Endothelial cell of hepatic sinusoid (primary cell): Measurements from ENCODE around the gene COL12A1.

Experiments used
- in situ Hi-C: cut with HindIII; loops from 2 replicates; pipeline ENCODE4 v1.10.0; 2017; ENCODE audit warnings: low sequenced_read_pairs

The COL12A1 gene

DNA sequence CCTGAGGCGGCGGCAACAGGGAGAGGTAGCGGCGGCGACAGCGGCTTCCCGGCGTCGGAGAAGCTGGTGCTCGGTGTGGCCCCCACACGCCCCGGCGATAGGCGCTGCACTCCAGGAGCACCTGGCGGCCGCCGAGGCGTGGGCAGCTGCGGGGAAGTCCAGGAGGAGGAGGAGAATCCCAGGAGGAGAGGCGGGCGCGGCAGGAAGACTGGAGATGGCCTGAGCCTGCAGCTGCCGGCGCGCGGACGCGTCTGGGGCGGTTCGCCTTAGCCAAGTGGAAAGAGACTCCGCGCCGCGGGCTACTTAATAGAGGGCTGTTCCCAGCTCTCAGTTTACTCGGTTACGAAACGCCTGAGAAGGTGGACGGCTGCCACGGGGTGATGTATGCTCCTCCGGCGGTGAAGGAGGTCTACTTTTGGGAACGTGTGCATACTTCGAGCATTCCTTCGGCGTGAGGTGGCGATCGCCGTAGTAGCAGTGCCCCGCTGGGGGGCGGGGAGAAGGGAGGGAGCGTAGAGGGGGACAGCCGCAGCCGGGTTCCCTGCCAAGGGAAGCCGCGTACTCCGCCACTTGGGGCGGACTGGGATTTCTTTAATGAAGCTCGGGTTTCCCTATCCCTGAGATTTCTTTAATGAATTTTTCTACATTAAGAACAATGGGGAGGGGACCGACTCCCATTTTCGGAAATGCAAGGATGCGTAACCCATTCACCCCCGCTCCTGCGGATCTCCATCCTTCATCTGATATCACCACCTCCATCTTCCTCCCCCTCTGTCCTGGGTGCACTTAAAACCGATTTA is at the start of gene COL12A1:
Gene COL12A1 (minus strand): TSS at position 278 of the 800 bp plus-strand sequence. CDS start 3,261 bp downstream, outside the sequence.
- in situ Hi-C loops = loop anchor here (25.0 kb wide), 2 partner anchors 1244 to 1419 kb away; no protein-coding TSS in a partner anchor

DNA sequence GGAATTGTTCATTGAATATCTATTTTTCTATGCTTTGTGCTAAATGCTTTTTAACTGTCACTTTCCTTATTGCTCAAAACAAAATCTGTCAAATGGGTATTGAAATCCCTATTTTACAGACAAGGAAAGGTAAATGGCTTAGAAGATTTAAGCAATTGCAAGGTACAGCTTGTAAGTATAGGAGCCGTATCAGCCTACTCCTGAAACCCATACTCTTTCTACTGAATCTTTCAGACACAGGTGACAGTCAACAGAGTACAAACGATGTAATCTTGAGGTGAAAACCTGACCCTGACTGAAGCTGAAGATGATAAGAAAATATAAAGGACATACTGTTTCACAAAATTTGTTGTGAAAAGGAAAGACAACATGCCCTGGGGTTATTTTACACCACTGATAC is 44.7 kb upstream of the COL12A1 start:
- in situ Hi-C loops = no loop called here

DNA sequence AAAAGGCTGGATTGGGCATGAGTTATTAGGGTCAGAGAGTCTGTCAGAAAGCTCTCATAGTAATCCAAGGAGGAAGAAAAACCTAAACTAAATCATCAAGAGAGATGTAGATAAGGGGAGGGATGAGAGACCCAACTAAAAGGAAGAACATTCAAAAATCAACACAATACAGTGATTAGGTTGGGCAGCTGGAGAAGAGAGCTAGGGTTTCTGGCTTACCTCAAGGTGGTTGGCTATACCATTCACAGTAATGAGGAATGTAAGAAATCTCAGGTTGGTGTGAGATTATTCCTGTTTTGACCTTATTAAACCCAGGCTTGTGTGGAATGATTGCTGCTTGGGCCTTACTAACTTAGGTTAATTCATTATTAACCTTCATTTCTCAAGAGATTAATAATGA is 44.0 kb upstream of the COL12A1 start:
- in situ Hi-C loops = no loop called here

DNA sequence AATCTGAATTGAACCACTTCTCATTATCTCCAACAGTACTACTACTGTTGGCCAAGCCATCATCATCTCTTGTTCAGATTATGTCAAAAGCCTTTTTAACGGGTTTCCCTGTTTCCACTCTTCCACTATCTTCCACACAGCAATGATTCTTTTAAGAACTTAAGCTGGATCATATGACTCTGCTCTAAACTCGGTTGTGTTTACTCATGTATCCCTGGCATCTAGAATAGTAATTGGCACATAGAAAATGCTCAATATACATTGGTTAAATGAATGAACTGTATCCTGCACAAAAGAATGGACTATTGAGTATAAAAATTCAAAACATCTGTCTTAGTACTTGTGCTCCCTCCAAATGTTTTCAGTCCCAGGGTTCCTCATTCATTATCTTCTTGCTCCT is 40.5 kb upstream of the COL12A1 start:
- in situ Hi-C loops = no loop called here

DNA sequence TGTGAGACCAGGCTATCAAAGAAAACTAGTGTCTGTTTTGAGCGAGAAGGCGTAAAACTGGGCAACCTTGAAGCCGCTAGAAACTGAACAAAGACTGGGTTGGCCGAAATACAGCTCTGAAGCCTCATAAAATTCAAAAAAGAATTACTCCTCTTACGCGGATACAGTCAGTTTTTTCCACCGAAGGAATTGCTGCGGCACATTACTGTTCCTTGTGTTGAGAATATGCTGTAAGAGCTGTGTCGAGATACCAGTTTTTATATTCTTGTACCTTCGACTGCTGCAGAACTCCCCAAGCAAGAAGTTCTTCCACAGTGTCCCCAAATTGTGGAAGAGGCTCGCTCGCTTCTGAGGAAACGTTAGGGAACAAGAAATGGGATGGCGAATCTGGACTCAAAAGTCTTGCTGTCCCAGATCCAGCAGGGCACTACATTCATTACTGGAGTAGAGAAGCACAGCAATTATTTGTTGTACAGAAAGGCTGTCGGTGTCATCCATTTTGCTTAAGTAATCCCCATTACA is 38.3 kb upstream of the COL12A1 start:
- in situ Hi-C loops = no loop called here

DNA sequence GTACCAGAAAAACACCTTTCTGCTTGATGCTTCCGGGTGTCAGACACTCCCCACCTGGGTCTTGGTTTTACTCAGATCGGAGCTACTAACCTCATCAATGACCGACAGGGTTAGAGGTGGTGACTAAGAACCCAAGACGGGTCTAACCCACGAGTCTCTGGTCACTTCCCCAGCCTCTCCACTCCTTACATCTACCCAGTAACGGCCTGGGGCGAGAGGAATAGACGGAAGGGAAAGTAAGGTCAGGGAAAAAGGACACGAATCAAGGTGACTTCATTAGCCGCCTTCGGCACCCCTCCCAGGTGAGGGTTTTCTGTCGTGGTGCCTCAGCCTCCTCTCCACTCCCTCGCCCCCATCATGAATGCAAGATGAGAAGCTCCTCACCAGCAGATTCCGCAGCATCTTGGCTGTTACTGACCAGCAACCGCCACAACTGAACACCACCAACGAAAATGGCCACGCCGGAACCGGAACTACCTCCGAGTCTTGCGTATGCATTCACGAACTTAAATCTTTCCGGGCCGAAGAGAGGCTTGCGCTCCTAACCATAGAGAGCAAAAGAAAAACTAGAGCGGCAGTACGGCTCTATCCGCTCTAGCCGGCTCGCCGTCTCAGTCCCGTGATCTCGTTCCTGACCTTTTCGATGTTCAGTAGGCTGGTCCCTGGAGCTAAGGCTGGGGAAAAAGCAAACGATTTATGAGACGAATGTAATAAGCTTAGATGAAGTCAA is 37.6 kb upstream of the COL12A1 start, which contains the start of gene COX7A2:
Gene COX7A2 (minus strand): TSS at position 469 of the 730 bp plus-strand sequence. CDS start 67 bp downstream, at position 402.
- in situ Hi-C loops = no loop called here

DNA sequence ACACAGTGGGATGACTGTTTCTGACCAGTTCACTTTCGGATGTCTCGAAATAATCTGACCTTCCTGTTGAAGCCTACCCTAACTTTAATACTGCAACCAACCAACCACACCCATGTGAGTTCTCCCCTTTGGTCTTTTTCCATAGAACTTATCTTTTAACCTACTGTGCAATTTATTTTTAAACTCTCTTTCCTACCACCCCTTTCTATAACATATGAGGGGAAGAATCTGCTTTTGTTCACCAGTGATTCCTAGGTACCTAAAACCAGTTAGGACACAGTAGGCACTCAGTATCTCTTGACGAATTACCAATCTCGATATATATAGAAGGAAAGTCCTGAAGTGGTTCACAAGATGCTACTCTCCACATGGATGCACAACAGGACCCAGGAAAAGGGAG is 30.8 kb upstream of the COL12A1 start:
- in situ Hi-C loops = no loop called here

DNA sequence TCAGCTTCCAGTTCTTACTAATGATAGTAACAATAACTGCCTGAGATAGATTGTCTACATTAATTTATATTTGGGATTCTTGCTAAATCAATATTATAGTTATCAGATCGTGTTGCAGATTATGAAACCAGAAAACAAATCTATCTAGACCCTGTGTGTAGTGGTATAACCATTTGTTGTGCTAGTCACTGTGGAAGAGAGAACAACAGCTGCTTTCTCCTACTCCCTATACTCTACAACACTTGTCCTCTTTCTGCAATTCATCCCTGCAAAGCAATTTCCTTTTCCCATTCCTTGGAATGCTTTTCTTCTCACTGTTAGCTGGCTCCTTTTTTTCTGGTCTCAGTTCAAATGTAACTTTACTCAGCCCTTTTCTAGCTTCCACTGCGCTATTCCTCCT is 29.4 kb upstream of the COL12A1 start:
- in situ Hi-C loops = no loop called here

DNA sequence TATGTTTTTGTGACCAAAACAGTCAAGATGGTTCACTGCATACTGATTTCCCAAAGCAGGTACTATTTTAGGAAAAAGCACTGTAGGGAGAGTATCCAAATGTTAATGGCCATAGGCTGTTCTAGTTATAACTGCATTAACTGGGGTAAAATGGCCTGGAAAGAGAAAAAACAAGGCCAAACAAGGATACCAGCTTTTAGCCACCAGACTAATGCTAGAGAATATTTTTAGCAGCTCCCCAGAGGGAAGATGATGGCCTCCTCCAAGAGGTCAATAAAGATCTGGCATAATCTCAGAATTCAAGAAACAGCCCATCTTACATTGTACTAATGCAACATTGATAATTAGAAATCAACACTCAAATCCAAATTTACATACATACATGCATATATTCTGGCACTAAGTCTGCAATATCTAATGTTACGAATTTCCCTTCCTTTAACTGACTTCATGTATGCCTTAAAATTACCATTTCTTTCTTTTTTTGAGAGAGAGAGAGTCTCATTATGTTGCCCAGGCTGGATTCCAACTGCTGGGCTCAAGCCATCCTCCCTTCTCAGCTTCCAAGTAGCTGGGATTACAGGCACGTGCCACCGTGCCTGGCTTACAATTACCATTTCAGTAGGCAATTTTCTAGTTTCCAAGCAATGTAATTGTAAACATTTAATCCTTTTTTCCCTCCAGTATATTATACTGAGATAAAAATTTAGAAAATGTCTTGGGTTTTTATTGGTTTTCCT is 28.4 kb upstream of the COL12A1 start:
- in situ Hi-C loops = no loop called here

DNA sequence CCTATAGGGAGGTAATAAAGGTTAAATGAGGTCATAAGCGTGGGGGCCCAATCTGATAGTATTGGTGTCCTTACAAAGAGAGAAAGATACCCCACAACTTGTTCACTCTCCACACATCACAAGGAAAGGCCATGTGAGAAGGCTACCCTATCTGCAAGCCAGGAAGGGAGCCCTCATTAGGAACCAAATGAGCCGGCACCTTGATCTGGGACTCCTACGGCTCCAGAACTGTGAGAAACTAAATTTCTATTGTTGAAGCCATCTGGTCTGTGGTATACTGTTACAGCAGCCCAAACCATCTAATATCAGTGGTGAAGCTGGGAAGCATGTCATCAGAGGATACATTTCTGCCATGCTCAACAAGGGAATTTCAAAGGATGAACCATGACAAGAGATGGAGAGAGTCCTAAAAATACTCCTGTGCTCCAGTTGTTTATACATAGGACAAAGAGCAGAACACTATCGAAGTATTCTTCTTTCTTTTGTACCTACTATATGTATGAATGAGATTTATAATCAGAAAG is 27.3 kb upstream of the COL12A1 start:
- in situ Hi-C loops = no loop called here

DNA sequence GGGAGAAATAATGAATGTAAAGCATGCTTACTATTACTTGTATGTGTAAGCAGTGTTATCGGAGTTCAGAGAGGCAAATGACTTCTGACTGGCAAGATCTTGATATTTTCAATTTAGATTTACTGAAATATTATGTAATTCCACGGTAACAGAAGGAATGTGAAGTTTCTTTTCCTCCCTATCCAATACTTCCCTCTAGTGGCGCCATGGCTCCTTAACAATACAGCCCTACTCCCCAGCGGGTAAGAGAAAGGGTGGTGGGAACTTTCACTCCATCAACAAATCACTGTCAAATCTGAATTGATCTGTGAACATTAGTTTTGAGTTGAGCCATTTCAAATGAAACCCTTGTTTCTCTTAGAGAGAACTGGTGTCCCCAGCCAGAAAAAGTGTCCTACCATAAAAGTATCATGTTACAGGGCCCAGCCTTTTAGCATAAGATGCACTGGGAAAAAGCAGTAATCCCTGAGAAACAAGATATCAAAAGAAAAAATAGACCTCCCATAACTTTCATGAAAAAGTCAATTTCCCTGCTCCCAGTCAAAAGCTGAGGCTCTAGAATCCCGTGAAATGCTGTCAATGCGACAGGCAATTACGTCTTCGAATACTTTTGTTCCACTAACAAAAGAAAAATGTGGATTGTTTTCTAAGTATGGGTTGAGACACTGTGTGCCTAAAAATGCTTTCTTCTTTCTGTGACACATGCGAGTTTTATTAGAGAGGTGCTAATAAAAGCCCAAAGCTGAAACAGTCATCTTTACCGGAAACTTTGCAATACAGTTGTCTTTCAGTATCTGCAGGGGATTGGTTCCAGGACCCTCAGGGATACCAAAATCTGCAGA is 24.9 kb upstream of the COL12A1 start:
- in situ Hi-C loops = no loop called here

DNA sequence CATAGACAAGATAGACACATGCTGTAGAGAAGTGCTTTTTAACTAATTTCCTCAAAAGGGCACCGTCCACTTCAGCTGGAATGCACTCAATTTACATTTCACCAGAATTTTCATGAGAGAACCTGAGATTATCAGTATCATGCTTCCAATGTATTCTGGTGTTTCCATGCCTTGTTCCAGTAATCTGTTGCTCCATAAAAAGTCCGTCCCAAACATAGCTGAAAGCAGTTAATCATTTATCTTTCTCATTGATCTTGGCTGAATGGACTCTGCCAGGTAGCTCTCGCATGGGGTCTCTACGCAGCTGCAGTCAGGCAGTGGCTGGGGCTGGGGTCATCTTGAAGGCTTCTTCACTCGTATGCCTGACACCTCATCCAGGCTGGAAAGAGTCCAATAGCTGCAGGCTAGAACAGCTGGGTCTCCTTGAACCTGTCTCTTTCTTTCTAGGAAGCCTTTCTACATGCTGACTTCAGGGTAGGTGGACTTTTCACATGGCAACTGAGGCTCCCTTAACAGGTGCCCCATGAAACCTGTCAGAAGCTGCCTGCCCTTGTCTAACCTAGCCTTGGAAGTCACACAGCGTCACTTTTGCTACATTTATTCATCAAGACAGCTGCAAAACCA is 18.6 kb upstream of the COL12A1 start:
- in situ Hi-C loops = loop anchor here (25.0 kb wide), 2 partner anchors 1262 to 1437 kb away; no protein-coding TSS in a partner anchor

DNA sequence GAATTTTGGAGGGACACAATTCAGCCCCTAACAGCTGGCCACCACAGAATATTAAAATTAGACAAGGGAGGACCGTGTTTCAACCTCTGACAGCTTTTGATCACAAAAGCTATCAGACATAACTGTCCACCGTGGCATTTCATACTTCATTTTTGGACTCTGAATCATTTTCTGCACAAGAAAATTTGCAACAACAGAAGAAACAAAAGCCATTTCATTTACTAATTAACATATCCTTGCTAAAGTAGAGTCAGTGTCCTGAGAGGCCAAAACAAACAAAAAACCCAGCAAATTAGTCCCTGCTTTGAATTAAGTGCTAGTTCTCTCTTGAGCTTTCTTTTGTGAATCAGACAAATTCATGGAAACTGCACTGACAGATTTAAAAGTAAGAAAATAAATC is 17.6 kb upstream of the COL12A1 start:
- in situ Hi-C loops = loop anchor here (25.0 kb wide), 2 partner anchors 1261 to 1436 kb away; no protein-coding TSS in a partner anchor

DNA sequence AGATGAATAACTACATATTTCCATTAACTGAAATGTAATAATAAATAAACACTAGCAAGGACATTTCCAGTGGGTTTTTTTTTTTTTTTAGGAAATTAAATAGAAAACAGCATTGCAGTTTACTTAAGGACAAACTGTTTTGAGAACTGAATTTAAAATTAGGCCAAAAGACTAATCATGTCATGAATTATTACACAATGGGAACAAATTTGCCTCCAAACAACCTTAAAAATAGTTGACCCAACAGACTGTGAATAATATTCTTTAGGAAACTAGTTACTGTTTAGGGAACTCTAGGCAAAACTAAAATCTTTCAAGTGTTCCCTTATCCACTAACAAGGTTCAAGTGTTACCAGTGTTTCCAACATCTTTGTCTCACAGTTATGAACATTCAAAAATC is 16.4 kb upstream of the COL12A1 start:
- in situ Hi-C loops = loop anchor here (25.0 kb wide), 2 partner anchors 1260 to 1435 kb away; no protein-coding TSS in a partner anchor

DNA sequence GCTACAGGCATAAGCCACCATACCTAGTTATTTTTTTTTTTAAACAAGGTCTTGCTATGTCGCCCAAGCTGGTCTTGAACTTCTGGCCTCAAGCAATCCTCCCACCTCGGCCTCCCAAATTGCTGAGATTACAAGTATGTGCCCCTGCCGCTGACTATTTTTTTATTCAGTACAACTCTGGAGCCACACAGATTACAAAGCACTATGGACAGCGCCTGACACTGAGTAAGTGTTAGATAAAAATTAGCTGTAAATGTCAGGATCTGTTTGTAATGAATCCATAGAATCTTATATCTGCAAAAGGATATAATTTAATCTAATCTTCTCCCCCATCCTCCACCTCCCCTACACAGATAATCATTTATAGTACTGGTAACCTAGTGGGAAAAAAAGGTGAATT is 15.3 kb upstream of the COL12A1 start:
- in situ Hi-C loops = loop anchor here (25.0 kb wide), 2 partner anchors 1259 to 1434 kb away; no protein-coding TSS in a partner anchor

DNA sequence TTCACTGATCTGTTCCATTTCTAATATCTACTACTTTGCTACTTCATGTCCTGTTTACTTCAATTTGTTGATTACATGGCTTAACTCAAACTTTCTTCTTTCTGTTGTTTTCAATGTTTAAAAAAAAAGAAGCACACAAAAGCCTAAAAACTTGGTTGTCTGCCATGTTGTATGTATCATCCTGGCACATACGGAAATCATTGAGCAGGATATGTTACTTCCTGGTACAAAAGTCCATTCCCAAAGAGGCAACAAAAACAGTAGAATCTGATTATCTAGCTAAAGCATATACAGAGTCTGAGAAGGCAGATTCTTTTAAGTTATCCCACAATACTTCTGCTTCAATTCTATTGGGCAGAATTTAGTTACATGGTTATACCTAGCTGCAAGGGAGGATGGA is 14.5 kb upstream of the COL12A1 start:
- in situ Hi-C loops = loop anchor here (25.0 kb wide), 2 partner anchors 1258 to 1433 kb away; no protein-coding TSS in a partner anchor

DNA sequence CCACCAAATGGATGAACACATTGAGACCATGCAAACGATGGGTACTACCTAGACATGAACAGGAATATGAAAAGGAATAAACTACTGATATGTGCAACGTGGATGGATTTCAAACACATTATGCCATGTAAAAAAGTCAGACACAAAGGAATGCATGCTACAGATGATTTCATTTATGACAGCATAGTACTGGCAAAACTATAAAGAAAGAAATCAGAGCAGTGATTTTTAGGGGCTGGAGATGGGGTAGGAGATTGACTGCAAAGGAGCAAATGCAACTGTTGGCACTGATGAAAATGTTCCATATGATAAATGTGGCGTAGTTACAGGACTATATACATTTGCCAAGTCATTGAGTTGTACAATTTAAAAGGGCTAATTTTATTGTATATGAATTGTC is 13.4 kb upstream of the COL12A1 start:
- in situ Hi-C loops = loop anchor here (25.0 kb wide), 2 partner anchors 1257 to 1432 kb away; no protein-coding TSS in a partner anchor

DNA sequence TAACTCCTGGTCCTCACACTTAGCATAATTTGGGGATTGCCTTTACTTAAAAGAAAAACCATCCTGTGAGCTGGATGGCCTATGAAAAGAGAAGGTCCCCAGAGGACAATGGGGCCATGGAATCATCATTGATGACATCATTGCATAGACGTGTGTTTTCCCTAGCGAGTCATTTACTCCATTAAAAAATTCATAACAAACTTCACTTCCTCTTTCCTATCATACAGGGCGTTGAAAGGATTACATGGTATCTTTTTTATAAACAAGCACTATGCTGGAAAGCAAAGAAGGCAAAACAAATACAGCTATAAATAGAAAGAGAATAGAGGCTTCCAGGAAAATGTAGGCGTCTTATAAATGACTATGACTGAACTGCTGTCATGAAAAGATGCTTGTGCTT is 11.3 kb upstream of the COL12A1 start:
- in situ Hi-C loops = loop anchor here (25.0 kb wide), 2 partner anchors 1255 to 1430 kb away; no protein-coding TSS in a partner anchor

DNA sequence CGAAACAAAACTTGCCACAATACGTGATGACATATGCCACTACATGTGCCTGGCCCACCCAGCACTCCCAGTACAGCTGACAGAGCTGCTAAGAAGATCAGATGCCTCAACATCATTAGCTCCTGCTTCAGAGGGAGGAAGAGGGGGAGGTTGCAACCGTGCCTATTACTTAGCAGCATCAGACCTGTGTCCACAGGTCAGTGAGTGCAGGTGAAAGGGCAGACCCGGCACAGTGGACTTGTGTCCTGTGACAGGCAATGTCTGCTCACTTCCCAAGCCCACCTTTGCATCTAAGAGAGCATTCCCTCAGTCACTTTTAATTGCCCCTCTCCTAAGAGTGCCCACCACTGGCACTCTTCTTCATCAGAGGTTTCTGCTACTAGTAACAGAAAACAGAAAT is 9.4 kb upstream of the COL12A1 start:
- in situ Hi-C loops = loop anchor here (25.0 kb wide), 2 partner anchors 1253 to 1428 kb away; no protein-coding TSS in a partner anchor
